GM12878 (cell line): ENCODE data around the gene ANKMY2.

Source experiments
- CBX5 ChIP-seq: sonication (generic); IDR thresholded peaks from 2 replicates; pipeline ENCODE4 v1.6.1; 2016; ENCODE audit warnings: low read depth, moderate library complexity, mild to moderate bottlenecking, inconsistent platforms
- CHD4 ChIP-seq: fragments of 200-600 bp; sonication (generic); IDR thresholded peaks from 2 replicates; pipeline ENCODE4 v1.6.1; 2016; ENCODE audit warnings: mild to moderate bottlenecking
- CTCF ChIP-seq, 3 experiments: IDR thresholded peaks in 2 of 3; conservative IDR thresholded peaks in 1 of 3; 2 replicates each; pipeline ENCODE4 v1.5.1; 2011; ENCODE audit warnings: low read depth in 3 of 3, low read length in 3 of 3, mild to moderate bottlenecking in 3 of 3, control low read depth in 2 of 3, moderate library complexity in 2 of 3, inconsistent platforms in 1 of 3, mixed read lengths in 1 of 3; ENCODE audit not compliant: control insufficient read depth in 2 of 3, insufficient read depth in 1 of 3; ENCODE audit errors: extremely low read depth in 1 of 3
- MXI1 ChIP-seq: fragments of 150-350 bp; IDR thresholded peaks from 2 replicates; pipeline ENCODE4 v1.6.1; 2011; ENCODE audit warnings: low read depth, mild to moderate bottlenecking, inconsistent platforms, low read length, improper control_type of control experiment
- RAD21 ChIP-seq: IDR thresholded peaks from 2 replicates; pipeline ENCODE4 v1.6.1; 2011; ENCODE audit warnings: mild to moderate bottlenecking, low read depth, low read length, moderate library complexity; ENCODE audit not compliant: insufficient read depth
- TF ChIP-seq, protein P1 (sequence below): fragments of 450-650 bp; IDR thresholded peaks from 2 replicates; pipeline ENCODE4 v1.6.1; 2016; ENCODE audit warnings: mild to moderate bottlenecking, moderate library complexity, borderline replicate concordance

GRCh38 chr7:16644157-16644556 is 1.4 kb downstream of the ANKMY2 start:
- TF ChIP-seq RAD21 (no peak), CTCF (IDR thresholded peaks at IDR 0.05 in 2 of 3, conservative IDR thresholded peaks at IDR 0.05 in 1 of 3; ENCODE audit: control insufficient read depth in 2 of 3, extremely low read depth in 1 of 3, insufficient read depth in 1 of 3, low read depth in 3 of 3, low read length in 3 of 3) (no peak), CBX5 (no peak), MXI1 (no peak), CHD4 (no peak)
- TF ChIP-seq, protein P1, sequence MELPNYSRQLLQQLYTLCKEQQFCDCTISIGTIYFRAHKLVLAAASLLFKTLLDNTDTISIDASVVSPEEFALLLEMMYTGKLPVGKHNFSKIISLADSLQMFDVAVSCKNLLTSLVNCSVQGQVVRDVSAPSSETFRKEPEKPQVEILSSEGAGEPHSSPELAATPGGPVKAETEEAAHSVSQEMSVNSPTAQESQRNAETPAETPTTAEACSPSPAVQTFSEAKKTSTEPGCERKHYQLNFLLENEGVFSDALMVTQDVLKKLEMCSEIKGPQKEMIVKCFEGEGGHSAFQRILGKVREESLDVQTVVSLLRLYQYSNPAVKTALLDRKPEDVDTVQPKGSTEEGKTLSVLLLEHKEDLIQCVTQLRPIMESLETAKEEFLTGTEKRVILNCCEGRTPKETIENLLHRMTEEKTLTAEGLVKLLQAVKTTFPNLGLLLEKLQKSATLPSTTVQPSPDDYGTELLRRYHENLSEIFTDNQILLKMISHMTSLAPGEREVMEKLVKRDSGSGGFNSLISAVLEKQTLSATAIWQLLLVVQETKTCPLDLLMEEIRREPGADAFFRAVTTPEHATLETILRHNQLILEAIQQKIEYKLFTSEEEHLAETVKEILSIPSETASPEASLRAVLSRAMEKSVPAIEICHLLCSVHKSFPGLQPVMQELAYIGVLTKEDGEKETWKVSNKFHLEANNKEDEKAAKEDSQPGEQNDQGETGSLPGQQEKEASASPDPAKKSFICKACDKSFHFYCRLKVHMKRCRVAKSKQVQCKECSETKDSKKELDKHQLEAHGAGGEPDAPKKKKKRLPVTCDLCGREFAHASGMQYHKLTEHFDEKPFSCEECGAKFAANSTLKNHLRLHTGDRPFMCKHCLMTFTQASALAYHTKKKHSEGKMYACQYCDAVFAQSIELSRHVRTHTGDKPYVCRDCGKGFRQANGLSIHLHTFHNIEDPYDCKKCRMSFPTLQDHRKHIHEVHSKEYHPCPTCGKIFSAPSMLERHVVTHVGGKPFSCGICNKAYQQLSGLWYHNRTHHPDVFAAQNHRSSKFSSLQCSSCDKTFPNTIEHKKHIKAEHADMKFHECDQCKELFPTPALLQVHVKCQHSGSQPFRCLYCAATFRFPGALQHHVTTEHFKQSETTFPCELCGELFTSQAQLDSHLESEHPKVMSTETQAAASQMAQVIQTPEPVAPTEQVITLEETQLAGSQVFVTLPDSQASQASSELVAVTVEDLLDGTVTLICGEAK: no peak
